Dermis lymphatic vessel endothelial cell (primary cell): ENCODE results near the gene MCM8. TPM values are rescaled to one million over a fixed set of nuclear protein-coding genes. Genes with fewer than 3 reads are reported as not detected.

Experiments
- total RNA-seq: library from RNA; depleted of rRNA; stranded (reverse); fragments of >200 nt; gene quantifications from 2 replicates; pipeline ENCODE4 v1.2.1, GENCODE V29; 2014

Gene MCM8
- total RNA-seq = 3.4 and 4.0 TPM in 2 replicates

DNA sequence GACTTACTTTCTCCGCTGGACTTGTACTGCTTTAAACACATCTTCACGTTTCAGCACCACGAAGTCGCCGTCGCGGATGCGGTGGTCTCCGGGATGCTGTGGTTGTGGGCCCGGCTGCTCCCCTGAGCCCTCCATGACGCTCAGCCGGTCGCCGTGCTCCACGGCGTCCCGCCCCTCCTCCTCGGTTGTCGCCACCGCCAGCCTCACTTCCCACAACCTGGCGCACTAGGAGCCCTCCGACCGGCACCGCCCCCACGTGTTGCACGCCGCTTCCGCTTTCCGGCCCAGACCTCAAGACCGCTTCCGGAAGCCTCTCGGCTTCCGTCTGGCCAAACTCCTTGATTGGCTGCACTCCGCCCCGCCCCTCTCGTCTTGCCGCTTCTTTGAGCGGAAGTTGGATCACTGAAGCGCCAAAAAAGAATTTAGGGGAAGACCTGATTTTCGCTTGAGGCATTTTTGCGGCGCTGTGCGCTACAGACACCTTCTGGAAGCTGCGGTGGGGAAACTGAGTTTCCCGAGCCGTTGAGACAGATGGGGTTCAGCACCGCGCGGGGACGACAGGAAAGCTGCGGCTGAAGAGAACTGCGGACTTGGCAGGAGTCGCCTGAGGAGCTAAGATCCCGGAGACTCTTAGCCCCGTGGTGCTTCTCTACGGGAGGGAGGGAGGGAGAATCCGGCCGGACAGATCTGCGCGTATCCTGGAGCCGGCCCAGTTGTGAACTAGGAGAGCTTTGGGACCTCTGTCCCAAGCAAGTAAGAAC, at the start of gene MCM8, which contains the start of gene TRMT6:
TSS of gene MCM8 (plus strand) at position 382 of the 761 bp plus-strand sequence. CDS start 1,364 bp downstream, outside the sequence.
TSS of gene TRMT6 (minus strand) at position 263 of the 761 bp plus-strand sequence. CDS start at position 135, 128 bp downstream.

Other genes with a start within 250 kb of the MCM8 start
- gene SHLD1, start 200.3 kb upstream of the MCM8 start, total RNA-seq = 4.2 and 4.7 TPM in 2 replicates
- gene CHGB, start 39.1 kb upstream of the MCM8 start, total RNA-seq = 0.09 and 0.11 TPM in 2 replicates
- 6.4 and 7.1 TPM in 2 replicates for gene TRMT6, start 119 bp upstream of the MCM8 start, total RNA-seq
- 28.2 and 38.1 TPM in 2 replicates for gene CRLS1, start 55.5 kb downstream of the MCM8 start, total RNA-seq
- not detected in 2 replicates for gene LRRN4, start 103.4 kb downstream of the MCM8 start, total RNA-seq
- gene FERMT1, start 172.4 kb downstream of the MCM8 start, total RNA-seq = under 0.01 TPM in 2 replicates